Stomach (tissue), 4 donors: Measurements from ENCODE around the gene GAD1.
A peak's percentile ranks its signal among the peaks of the same experiment; 100 is the strongest.

ENCODE experiments used
- EP300 ChIP-seq: sonication (generic); formaldehyde crosslinking; IDR thresholded peaks from one replicate; pipeline ENCODE4 v1.6.1; 2017; ENCODE audit warnings: antibody characterized with exemption
- POLR2A ChIP-seq, 4 donors: fragments of 450-650 bp; IDR thresholded peaks; one replicate each; pipeline ENCODE4 v1.6.1; 2016; ENCODE audit warnings: antibody characterized with exemption in 4 of 4, control low read depth in 2 of 4, mild to moderate bottlenecking in 1 of 4, moderate library complexity in 1 of 4
- POLR2AphosphoS5 ChIP-seq, 3 donors: sonication (generic); formaldehyde crosslinking; IDR thresholded peaks; one replicate each; pipeline ENCODE4 v1.6.1; 2016; ENCODE audit warnings: antibody characterized with exemption in 3 of 3
- TF ChIP-seq, protein P1 (sequence below), 7 experiments: fragments of 450-650 bp in 4 of 7; fragments of 200-600 bp in 3 of 7; sonication (generic) in 3 of 7; IDR thresholded peaks; one replicate each; pipeline ENCODE4 v1.5.1; 2016 to 2019; ENCODE audit warnings: antibody characterized with exemption in 7 of 7, control low read depth in 2 of 7, mild to moderate bottlenecking in 1 of 7

- TF ChIP-seq POLR2AphosphoS5 (IDR thresholded peaks at IDR 0.05) (no peak), POLR2A (IDR thresholded peaks at IDR 0.05) (no peak), EP300 (no peak)
- TF ChIP-seq, protein P1, sequence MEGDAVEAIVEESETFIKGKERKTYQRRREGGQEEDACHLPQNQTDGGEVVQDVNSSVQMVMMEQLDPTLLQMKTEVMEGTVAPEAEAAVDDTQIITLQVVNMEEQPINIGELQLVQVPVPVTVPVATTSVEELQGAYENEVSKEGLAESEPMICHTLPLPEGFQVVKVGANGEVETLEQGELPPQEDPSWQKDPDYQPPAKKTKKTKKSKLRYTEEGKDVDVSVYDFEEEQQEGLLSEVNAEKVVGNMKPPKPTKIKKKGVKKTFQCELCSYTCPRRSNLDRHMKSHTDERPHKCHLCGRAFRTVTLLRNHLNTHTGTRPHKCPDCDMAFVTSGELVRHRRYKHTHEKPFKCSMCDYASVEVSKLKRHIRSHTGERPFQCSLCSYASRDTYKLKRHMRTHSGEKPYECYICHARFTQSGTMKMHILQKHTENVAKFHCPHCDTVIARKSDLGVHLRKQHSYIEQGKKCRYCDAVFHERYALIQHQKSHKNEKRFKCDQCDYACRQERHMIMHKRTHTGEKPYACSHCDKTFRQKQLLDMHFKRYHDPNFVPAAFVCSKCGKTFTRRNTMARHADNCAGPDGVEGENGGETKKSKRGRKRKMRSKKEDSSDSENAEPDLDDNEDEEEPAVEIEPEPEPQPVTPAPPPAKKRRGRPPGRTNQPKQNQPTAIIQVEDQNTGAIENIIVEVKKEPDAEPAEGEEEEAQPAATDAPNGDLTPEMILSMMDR (IDR thresholded peaks at IDR 0.05): peak in 5 of 7 experiments; percentile 66 to 84 (median 73)
These were observed 762 bp upstream of the GAD1 start for GRCh38 chr2:170815746-170816503.
